PFSK-1 (cell line): ENCODE measurements around the gene POLE2.

Experiments used
- FOXP2 ChIP-seq: optimal IDR thresholded peaks from 2 replicates; pipeline ENCODE3; 2011; ENCODE audit warnings: borderline replicate concordance, control low read depth, inconsistent platforms; ENCODE audit not compliant: insufficient read depth; ENCODE audit errors: extremely low read length, extremely low read depth
- POLR2AphosphoS5 ChIP-seq: IDR thresholded peaks from 2 replicates; pipeline ENCODE4 v1.6.1; 2012; ENCODE audit warnings: low read depth, mild to moderate bottlenecking, control low read depth, low read length, moderate library complexity
- SIN3A ChIP-seq: IDR thresholded peaks from 2 replicates; pipeline ENCODE4 v1.6.1; 2012; ENCODE audit warnings: mild to moderate bottlenecking, low read length, moderate library complexity, borderline replicate concordance; ENCODE audit not compliant: insufficient read depth
- TAF1 ChIP-seq: IDR thresholded peaks from 2 replicates; pipeline ENCODE4 v1.6.1; 2012; ENCODE audit warnings: low read length, control low read depth, borderline replicate concordance; ENCODE audit not compliant: insufficient read depth
- TF ChIP-seq, protein P1 (sequence below), 2 experiments: IDR thresholded peaks; 2 replicates each; pipeline versions ENCODE4 v1.6.1 to v1.8.0; 2011 to 2012; ENCODE audit warnings: low read depth in 2 of 2, low read length in 2 of 2, control low read depth in 1 of 2, inconsistent platforms in 1 of 2, mild to moderate bottlenecking in 1 of 2, moderate library complexity in 1 of 2; ENCODE audit not compliant: insufficient read depth in 1 of 2

Gene POLE2

DNA sequence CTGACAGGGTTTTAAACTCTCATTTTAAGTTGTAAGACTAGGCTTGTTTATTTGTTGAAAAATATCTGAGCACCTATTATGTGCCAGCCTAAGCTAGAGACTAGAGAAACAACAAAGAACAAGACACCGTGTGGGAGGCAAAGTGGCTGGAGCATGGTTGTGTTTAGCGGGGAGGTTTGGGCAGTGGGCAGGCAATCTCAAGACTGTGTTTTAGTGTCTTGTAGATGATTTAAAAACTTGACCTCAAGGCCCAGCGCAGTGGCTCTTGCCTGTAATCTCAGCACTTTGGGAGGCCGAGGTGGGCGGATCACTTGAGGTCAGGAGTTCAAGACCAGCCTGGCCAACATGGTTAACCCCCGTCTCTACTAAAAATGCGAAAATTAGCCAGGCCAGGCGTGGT, 75.3 kb downstream of the POLE2 start:
- TF ChIP-seq, protein P1, sequence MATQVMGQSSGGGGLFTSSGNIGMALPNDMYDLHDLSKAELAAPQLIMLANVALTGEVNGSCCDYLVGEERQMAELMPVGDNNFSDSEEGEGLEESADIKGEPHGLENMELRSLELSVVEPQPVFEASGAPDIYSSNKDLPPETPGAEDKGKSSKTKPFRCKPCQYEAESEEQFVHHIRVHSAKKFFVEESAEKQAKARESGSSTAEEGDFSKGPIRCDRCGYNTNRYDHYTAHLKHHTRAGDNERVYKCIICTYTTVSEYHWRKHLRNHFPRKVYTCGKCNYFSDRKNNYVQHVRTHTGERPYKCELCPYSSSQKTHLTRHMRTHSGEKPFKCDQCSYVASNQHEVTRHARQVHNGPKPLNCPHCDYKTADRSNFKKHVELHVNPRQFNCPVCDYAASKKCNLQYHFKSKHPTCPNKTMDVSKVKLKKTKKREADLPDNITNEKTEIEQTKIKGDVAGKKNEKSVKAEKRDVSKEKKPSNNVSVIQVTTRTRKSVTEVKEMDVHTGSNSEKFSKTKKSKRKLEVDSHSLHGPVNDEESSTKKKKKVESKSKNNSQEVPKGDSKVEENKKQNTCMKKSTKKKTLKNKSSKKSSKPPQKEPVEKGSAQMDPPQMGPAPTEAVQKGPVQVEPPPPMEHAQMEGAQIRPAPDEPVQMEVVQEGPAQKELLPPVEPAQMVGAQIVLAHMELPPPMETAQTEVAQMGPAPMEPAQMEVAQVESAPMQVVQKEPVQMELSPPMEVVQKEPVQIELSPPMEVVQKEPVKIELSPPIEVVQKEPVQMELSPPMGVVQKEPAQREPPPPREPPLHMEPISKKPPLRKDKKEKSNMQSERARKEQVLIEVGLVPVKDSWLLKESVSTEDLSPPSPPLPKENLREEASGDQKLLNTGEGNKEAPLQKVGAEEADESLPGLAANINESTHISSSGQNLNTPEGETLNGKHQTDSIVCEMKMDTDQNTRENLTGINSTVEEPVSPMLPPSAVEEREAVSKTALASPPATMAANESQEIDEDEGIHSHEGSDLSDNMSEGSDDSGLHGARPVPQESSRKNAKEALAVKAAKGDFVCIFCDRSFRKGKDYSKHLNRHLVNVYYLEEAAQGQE (IDR thresholded peaks at IDR 0.05; ENCODE audit: insufficient read depth in 1 of 2, low read depth in 2 of 2, low read length in 2 of 2) = no peak
- TF ChIP-seq TAF1 (no peak), SIN3A (no peak), POLR2AphosphoS5 (no peak), FOXP2 (no peak)

DNA sequence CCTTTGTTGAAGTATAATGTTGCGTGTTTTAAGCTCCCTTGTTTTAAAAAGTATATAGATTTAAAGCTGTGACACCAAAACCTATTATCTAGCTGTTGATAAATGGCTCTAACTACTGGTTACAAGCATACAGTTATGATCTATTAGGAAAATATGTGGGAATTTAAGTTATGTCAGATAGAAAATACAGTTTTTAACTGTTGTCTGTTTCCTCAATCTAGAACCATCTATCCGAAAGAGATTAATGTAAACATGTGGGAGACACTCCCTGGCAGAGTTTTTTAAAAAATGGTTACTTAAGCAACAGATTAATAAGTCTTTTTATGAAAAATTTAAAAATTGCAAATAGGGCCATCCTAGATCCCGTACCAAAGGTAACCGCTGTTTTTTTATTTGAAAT, 75.8 kb downstream of the POLE2 start:
- TF ChIP-seq FOXP2 (no peak), TAF1 (no peak), SIN3A (no peak), POLR2AphosphoS5 (no peak)
- TF ChIP-seq, protein P1 (IDR thresholded peaks at IDR 0.05; ENCODE audit: insufficient read depth in 1 of 2, low read depth in 2 of 2, low read length in 2 of 2) = no peak

DNA sequence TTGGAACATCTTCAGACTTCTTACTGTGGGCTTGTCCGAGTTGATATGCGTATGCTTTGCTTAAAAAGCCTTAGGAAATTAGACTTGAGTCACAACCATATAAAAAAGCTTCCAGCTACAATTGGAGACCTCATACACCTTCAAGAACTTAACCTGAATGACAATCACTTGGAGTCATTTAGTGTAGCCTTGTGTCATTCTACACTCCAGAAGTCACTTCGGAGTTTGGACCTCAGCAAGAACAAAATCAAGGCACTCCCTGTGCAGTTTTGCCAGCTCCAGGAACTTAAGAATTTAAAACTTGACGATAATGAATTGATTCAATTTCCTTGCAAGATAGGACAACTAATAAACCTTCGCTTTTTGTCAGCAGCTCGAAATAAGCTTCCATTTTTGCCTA, 80.4 kb downstream of the POLE2 start:
- TF ChIP-seq FOXP2 (no peak), TAF1 (no peak), SIN3A (no peak), POLR2AphosphoS5 (no peak)
- TF ChIP-seq, protein P1 (IDR thresholded peaks at IDR 0.05; ENCODE audit: insufficient read depth in 1 of 2, low read depth in 2 of 2, low read length in 2 of 2) = no peak

DNA sequence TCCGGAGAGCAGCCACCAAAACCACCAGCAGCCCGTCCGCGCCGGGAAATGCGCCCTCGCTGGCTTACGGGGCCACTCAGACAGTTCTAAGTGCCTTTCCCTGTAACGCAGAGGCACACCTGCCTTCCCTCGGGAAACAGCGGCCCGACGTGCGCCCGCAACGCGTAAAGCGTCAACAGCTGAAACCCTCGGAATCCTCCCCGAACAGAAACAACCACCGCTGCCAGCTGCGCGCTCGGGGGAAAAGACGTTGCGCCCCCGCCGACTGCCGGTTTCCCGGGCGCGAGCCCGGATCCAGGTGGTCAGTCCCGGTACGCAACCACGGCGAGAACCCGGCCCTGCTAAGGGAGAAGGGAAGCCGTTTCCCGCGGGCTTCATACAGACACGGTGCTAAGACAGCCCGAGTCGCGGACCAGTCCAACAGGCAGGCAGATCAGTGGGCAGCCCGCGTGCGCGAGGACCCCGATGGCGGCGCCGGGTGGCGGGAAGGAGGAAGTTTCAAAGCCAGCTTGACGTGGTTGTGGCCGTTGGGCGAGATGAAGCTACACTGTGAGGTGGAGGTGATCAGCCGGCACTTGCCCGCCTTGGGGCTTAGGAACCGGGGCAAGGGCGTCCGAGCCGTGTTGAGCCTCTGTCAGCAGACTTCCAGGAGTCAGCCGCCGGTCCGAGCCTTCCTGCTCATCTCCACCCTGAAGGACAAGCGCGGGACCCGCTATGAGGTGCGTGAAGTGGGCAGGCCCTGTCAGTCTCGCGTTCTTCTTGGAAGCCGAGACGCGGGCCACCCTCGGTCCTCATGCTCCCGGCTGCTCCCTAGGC, 89.3 kb downstream of the POLE2 start, which contains the start of gene LRR1:
Gene LRR1 (plus strand): TSS at position 456 of the 816 bp plus-strand sequence. CDS start 81 bp downstream, at position 537.
- TF ChIP-seq SIN3A (0 out of 2 replicates have a peak, but pooled peaks have one; percentile 26), FOXP2 (peak; percentile 56), TAF1 (peak; percentile 84; the same call in 1 of the 2 replicates), POLR2AphosphoS5 (peak; percentile 87)
- TF ChIP-seq, protein P1 (IDR thresholded peaks at IDR 0.05; ENCODE audit: insufficient read depth in 1 of 2, low read depth in 2 of 2, low read length in 2 of 2) = 0 out of 4 replicates have a peak, but pooled peaks of 1 of the 2 experiments have one; percentile 25
